HepG2 (cell line): ENCODE data around the gene DST. TPM values are rescaled to one million over a fixed set of nuclear protein-coding genes. Genes with fewer than 3 reads are reported as not detected.

Experiments
- ATAC-seq: fragments of 200-7000 bp; cut with Tn5 transposase; 3 replicates; pipeline ENCODE4 v1.9.1; 2020; ENCODE audit warnings: mild to moderate bottlenecking, moderate library complexity
- BruUV-seq: library from RNA; stranded (reverse); fragments of 400-500 nt; replicated peaks from 2 replicates; lab custom pipeline; 2021; lab: Mats Ljungman, UMichigan
- CTCF ChIA-PET: fragments of 300-600 bp; formaldehyde crosslinking; extraction: SDS; loops from one replicate; lab custom pipeline; 2021; ENCODE audit warnings: low total read pairs, inconsistent platforms, low intra/inter-chr PET ratio; lab: Yijun Ruan, JAX
- POLR2A ChIA-PET: fragments of 350-600 bp; sonication (Branson Sonifier 250); formaldehyde crosslinking; loops from one replicate; lab custom pipeline; 2020; ENCODE audit warnings: antibody characterized with exemption, inconsistent platforms; lab: Yijun Ruan, JAX
- DNase-seq: peaks from one replicate; pipeline ENCODE4 v3.0.0-alpha.2; 2015; ENCODE audit warnings: low spot score
- FAIRE-seq: peaks from 3 replicates; lab custom pipeline; 2011; peaks lifted over from hg19 to GRCh38; lab: Jason Lieb, UNC
- H2AFZ ChIP-seq: one replicate; pipeline ENCODE4 v1.6.1; 2011; ENCODE audit warnings: low read length, inconsistent platforms
- H3K27ac ChIP-seq: fragments of 300-600 bp; 3 replicates; pipeline ENCODE4 v1.8.0; 2011; ENCODE audit warnings: mixed run types, mild to moderate bottlenecking, mixed read lengths, low read length, inconsistent platforms; ENCODE audit not compliant: insufficient read depth; ENCODE audit errors: extremely low read length
- H3K27me3 ChIP-seq, 2 experiments: fragments of 200-600 bp in 1 of 2; 2 replicates in 1 of 2; 3 replicates in 1 of 2; pipeline versions ENCODE4 v1.6.0 to v1.8.0; 2011; ENCODE audit warnings: low read length in 2 of 2, mild to moderate bottlenecking in 2 of 2, moderate library complexity in 2 of 2, inconsistent platforms in 1 of 2; ENCODE audit not compliant: insufficient read depth in 2 of 2, control insufficient read depth in 1 of 2
- H3K36me3 ChIP-seq, 2 experiments: fragments of 200-600 bp in 1 of 2; replicated peaks in 1 of 2; 2 replicates in 1 of 2; 3 replicates in 1 of 2; pipeline versions ENCODE4 v1.5.1 to v1.8.0; 2011; ENCODE audit warnings: low read length in 2 of 2, inconsistent platforms in 1 of 2; ENCODE audit not compliant: insufficient read depth in 2 of 2, control insufficient read depth in 1 of 2
- H3K4me1 ChIP-seq: 2 replicates; pipeline ENCODE4 v1.5.1; 2012; ENCODE audit warnings: low read length, inconsistent platforms; ENCODE audit not compliant: insufficient read depth
- H3K4me2 ChIP-seq: 2 replicates; pipeline ENCODE4 v1.6.0; 2011; ENCODE audit warnings: low read depth, low read length, inconsistent platforms
- H3K4me3 ChIP-seq, 3 experiments: fragments of 200-600 bp in 1 of 3; sonication (generic), shearing (Covaris generic) in 1 of 3; replicated peaks in 1 of 3; 2 replicates each; pipeline ENCODE4 v1.5.1; 2011 to 2016; ENCODE audit warnings: low read length in 3 of 3, inconsistent platforms in 2 of 3, low read depth in 2 of 3, mild to moderate bottlenecking in 2 of 3, control low read depth in 1 of 3, mixed read lengths in 1 of 3; ENCODE audit not compliant: insufficient read depth in 1 of 3
- H3K79me2 ChIP-seq: one replicate; pipeline ENCODE4 v1.6.1; 2011; ENCODE audit warnings: low read length, inconsistent platforms; ENCODE audit not compliant: insufficient read depth
- H3K9ac ChIP-seq: 2 replicates; pipeline ENCODE4 v1.6.0; 2011; ENCODE audit warnings: mild to moderate bottlenecking, low read depth, low read length, inconsistent platforms; ENCODE audit not compliant: insufficient read depth
- H3K9me3 ChIP-seq: 2 replicates; pipeline ENCODE4 v1.5.1; 2012; ENCODE audit warnings: mild to moderate bottlenecking, low read length
- H4K20me1 ChIP-seq: 2 replicates; pipeline ENCODE4 v1.6.0; 2011; ENCODE audit warnings: inconsistent platforms, mild to moderate bottlenecking, low read length, moderate library complexity; ENCODE audit not compliant: insufficient read depth
- ASH2L ChIP-seq: fragments of 300-600, 200-600 bp; sonication (generic); IDR thresholded peaks from 2 replicates; pipeline ENCODE4 v1.7.0; 2017; ENCODE audit warnings: low read depth, mild to moderate bottlenecking, moderate library complexity, mixed read lengths, low read length; ENCODE audit not compliant: insufficient read length
- NFE2L1 ChIP-seq: sonication (generic); formaldehyde crosslinking; IDR thresholded peaks from 2 replicates; pipeline ENCODE4 v1.4.0; 2020; ENCODE audit warnings: missing genetic modification reagents, mild to moderate bottlenecking, borderline replicate concordance
- NFE2L2 ChIP-seq: fragments of 150-350 bp; IDR thresholded peaks from 2 replicates; pipeline ENCODE4 v1.6.1; 2014; ENCODE audit warnings: low read length
- POLR2AphosphoS5 ChIP-seq: IDR thresholded peaks from 2 replicates; pipeline ENCODE4 v1.6.1; 2012; ENCODE audit warnings: low read depth, low read length
- ZNF549 ChIP-seq: sonication (generic); formaldehyde crosslinking; IDR thresholded peaks from 2 replicates; pipeline ENCODE4 v1.5.0; 2020; ENCODE audit warnings: missing genetic modification reagents
- WGBS: methylation state at CpG from one replicate; pipeline ENCODE4 v1.1.6; 2017; ENCODE audit warnings: low lambda C conversion rate; 5-methylcytosine and 5-hydroxymethylcytosine counted together
- in situ Hi-C: cut with HindIII; loops from 2 replicates; pipeline ENCODE4 v1.10.0; 2017; ENCODE audit warnings: low pct_unique_long_range_greater_than_20kb; ENCODE audit not compliant: extremely low pct_ligation_motif_present
- intact Hi-C: fragments of 100-400 bp; cut with micrococcal nuclease; formaldehyde crosslinking; loops from one replicate; pipeline ENCODE4 v1.10.0; 2022; ENCODE audit not compliant: unreplicated experiment
- polyA plus RNA-seq, 8 experiments: library from polyadenylated mRNA; depleted of rRNA in 3 of 8; stranded (reverse) in 7 of 8; unstranded in 1 of 8; fragments of >200 nt; fragmentation: Illumina TruSeq in 4 of 8; extraction: Trizol in 4 of 8; gene quantifications; 2 replicates each; pipeline versions ENCODE4 v1.2.1 to v1.2.3, GENCODE V29; 2011 to 2016; ENCODE audit warnings: low read depth in 4 of 8, missing spikeins in 1 of 8, mixed read lengths in 1 of 8; ENCODE audit not compliant: insufficient read depth in 1 of 8
- total RNA-seq, 5 experiments: library from RNA; depleted of rRNA; stranded (reverse); fragments of >200 nt; fragmentation: Illumina TruSeq; extraction: Trizol; gene quantifications; 2 replicates each; pipeline ENCODE4 v1.2.3, GENCODE V29; 2016; ENCODE audit warnings: low read depth in 1 of 5
- TF ChIP-seq, protein P1 (sequence below), 2 experiments: sonication (generic) in 1 of 2; formaldehyde crosslinking in 1 of 2; IDR thresholded peaks; 2 replicates each; pipeline versions ENCODE4 v1.5.1 to v1.6.1; 2011 to 2020; ENCODE audit warnings: borderline replicate concordance in 1 of 2, low read depth in 1 of 2, low read length in 1 of 2, mild to moderate bottlenecking in 1 of 2, missing genetic modification reagents in 1 of 2, moderate library complexity in 1 of 2
- TF ChIP-seq, protein P2 (sequence below): sonication (generic); formaldehyde crosslinking; IDR thresholded peaks from 2 replicates; pipeline ENCODE4 v1.4.0; 2020; ENCODE audit warnings: mild to moderate bottlenecking, missing genetic modification reagents
- TF ChIP-seq, protein P3 (sequence below): sonication (generic); formaldehyde crosslinking; IDR thresholded peaks from 2 replicates; pipeline ENCODE4 v1.4.0; 2020; ENCODE audit warnings: missing genetic modification reagents

The DST gene
- total and polyA plus RNA-seq, 2 of the 13 experiments (the other 11 are each of a cell fraction or from before 2014, with no cell fraction given) = 64.4 to 89.0 TPM

DNA sequence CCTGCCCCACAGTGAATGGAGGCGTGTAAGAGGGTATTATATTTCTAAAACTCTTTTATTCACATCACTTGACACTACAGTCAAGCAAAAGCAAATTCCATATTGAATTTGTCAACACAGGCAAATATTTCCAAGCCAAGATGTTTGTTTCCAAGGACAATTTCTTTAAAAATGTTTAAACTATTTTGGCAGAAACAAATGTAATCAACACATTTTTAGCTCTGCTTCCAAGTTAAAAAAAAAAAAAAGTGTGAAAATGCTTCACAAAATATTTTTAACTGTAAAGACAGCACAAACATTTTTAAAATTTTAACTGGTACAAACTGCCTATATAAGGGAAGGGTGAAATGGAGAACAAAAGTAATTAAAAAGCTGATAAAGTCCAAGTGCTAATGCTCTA lies 44.9 kb upstream of the DST start:
- Histone ChIP-seq H3K9me3 (no peaks in the 10 kb centered on the region), H3K4me2 (no peak overlapping the region), H4K20me1 (no peaks in the 10 kb centered on the region), H3K27me3 (no peaks in the 10 kb centered on the region), H3K79me2 (peaks cover 22% of the 10 kb centered on the region)
- ATAC-seq (no peak), FAIRE-seq (no peak)
- 100% methylated on average over 1 of the region's 1 CpG for WGBS
- in situ Hi-C loops = no loop called here
- CTCF ChIA-PET = no interaction called here
- TF ChIP-seq, protein P1, sequence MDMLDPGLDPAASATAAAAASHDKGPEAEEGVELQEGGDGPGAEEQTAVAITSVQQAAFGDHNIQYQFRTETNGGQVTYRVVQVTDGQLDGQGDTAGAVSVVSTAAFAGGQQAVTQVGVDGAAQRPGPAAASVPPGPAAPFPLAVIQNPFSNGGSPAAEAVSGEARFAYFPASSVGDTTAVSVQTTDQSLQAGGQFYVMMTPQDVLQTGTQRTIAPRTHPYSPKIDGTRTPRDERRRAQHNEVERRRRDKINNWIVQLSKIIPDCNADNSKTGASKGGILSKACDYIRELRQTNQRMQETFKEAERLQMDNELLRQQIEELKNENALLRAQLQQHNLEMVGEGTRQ (IDR thresholded peaks at IDR 0.05; ENCODE audit: low read depth, low read length) = no peak
- TF ChIP-seq, protein P1 (CRISPR knock-in tag; IDR thresholded peaks at IDR 0.05; ENCODE audit: borderline replicate concordance) = no peak
- TF ChIP-seq ASH2L (no peak), ZNF549 (CRISPR knock-in tag) (no peak), NFE2L1 (no peak), NFE2L2 (no peak), POLR2AphosphoS5 (no peak)
- TF ChIP-seq, protein P2, sequence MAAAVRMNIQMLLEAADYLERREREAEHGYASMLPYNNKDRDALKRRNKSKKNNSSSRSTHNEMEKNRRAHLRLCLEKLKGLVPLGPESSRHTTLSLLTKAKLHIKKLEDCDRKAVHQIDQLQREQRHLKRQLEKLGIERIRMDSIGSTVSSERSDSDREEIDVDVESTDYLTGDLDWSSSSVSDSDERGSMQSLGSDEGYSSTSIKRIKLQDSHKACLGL (CRISPR knock-in tag) = no peak
- TF ChIP-seq, protein P3, sequence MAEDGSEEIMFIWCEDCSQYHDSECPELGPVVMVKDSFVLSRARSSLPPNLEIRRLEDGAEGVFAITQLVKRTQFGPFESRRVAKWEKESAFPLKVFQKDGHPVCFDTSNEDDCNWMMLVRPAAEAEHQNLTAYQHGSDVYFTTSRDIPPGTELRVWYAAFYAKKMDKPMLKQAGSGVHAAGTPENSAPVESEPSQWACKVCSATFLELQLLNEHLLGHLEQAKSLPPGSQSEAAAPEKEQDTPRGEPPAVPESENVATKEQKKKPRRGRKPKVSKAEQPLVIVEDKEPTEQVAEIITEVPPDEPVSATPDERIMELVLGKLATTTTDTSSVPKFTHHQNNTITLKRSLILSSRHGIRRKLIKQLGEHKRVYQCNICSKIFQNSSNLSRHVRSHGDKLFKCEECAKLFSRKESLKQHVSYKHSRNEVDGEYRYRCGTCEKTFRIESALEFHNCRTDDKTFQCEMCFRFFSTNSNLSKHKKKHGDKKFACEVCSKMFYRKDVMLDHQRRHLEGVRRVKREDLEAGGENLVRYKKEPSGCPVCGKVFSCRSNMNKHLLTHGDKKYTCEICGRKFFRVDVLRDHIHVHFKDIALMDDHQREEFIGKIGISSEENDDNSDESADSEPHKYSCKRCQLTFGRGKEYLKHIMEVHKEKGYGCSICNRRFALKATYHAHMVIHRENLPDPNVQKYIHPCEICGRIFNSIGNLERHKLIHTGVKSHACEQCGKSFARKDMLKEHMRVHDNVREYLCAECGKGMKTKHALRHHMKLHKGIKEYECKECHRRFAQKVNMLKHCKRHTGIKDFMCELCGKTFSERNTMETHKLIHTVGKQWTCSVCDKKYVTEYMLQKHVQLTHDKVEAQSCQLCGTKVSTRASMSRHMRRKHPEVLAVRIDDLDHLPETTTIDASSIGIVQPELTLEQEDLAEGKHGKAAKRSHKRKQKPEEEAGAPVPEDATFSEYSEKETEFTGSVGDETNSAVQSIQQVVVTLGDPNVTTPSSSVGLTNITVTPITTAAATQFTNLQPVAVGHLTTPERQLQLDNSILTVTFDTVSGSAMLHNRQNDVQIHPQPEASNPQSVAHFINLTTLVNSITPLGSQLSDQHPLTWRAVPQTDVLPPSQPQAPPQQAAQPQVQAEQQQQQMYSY (CRISPR knock-in tag) = no peak
- TF ChIP-seq, all 625 proteins: peak for 0
- no peak for DNase-seq
- no peak overlapping the region for H3K9ac ChIP-seq
- H3K27ac ChIP-seq = no peak overlapping the region
- peaks cover 0 to under 1% of the 10 kb centered on the region in 2 experiments; a peak in 1 of 5 replicates for H3K36me3 ChIP-seq
- no peak overlapping the region for H3K4me3 ChIP-seq
- POLR2A ChIA-PET = interaction anchor here (1.9 to 4.1 kb wide), 2 partner anchors 9 to 45 kb away, joined by 5 to 15 read pairs; partner anchors contain the start of gene DST
- no peak overlapping the region for H2AFZ ChIP-seq
- no TSS peak for BruUV-seq
- intact Hi-C loops = no loop called here
- H3K4me1 ChIP-seq = peaks cover 100% of the 10 kb centered on the region
